IMR-90 (cell line): ENCODE data around the gene OLFM3.

ENCODE experiments used
- CEBPB ChIP-seq: IDR thresholded peaks from 2 replicates; pipeline ENCODE4 v1.6.1; 2012; ENCODE audit warnings: low read depth, low read length, improper control_type of control experiment
- MXI1 ChIP-seq: IDR thresholded peaks from 2 replicates; pipeline ENCODE4 v1.6.1; 2012; ENCODE audit warnings: low read depth, mild to moderate bottlenecking, low read length, moderate library complexity, borderline replicate concordance
- POLR2A ChIP-seq: IDR thresholded peaks from 2 replicates; pipeline ENCODE4 v1.6.1; 2012; ENCODE audit warnings: mild to moderate bottlenecking, low read depth, low read length
- RAD21 ChIP-seq: IDR thresholded peaks from 2 replicates; pipeline ENCODE4 v1.6.1; 2012; ENCODE audit warnings: low read length, improper control_type of control experiment
- TF ChIP-seq, protein P1 (sequence below): conservative IDR thresholded peaks from 2 replicates; pipeline ENCODE4 v1.5.1; 2012; ENCODE audit warnings: mild to moderate bottlenecking, low read depth, low read length, improper control_type of control experiment
- TF ChIP-seq, protein P2 (sequence below): fragments of 150-350 bp; IDR thresholded peaks from 2 replicates; pipeline ENCODE4 v1.6.1; 2017; ENCODE audit warnings: mild to moderate bottlenecking, antibody characterized with exemption, low read length, low read depth

DNA sequence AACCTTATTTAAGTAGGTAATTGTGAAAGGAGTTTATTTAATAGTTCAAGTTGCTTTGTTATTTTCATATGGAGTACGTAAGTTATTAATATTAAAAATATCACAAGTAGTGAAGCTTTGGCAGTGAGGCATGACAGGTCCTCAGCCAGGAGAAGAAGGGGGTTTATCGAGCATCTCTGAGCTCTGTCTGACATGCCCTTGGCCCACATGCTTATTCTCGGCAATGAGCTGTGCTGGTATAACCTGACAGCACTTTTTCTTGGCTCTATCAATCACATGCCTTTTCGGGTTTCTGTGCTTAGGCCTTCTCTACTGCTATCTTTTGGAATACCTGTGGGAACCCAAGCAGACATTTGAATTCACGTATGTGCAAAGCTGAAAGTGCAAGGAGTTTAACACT lies 84.8 kb downstream of the OLFM3 start:
- TF ChIP-seq RAD21 (no peak), POLR2A (no peak), MXI1 (no peak), CEBPB (no peak)
- TF ChIP-seq, protein P1, sequence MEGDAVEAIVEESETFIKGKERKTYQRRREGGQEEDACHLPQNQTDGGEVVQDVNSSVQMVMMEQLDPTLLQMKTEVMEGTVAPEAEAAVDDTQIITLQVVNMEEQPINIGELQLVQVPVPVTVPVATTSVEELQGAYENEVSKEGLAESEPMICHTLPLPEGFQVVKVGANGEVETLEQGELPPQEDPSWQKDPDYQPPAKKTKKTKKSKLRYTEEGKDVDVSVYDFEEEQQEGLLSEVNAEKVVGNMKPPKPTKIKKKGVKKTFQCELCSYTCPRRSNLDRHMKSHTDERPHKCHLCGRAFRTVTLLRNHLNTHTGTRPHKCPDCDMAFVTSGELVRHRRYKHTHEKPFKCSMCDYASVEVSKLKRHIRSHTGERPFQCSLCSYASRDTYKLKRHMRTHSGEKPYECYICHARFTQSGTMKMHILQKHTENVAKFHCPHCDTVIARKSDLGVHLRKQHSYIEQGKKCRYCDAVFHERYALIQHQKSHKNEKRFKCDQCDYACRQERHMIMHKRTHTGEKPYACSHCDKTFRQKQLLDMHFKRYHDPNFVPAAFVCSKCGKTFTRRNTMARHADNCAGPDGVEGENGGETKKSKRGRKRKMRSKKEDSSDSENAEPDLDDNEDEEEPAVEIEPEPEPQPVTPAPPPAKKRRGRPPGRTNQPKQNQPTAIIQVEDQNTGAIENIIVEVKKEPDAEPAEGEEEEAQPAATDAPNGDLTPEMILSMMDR: no peak
- TF ChIP-seq, protein P2, sequence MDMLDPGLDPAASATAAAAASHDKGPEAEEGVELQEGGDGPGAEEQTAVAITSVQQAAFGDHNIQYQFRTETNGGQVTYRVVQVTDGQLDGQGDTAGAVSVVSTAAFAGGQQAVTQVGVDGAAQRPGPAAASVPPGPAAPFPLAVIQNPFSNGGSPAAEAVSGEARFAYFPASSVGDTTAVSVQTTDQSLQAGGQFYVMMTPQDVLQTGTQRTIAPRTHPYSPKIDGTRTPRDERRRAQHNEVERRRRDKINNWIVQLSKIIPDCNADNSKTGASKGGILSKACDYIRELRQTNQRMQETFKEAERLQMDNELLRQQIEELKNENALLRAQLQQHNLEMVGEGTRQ: no peak
